ENCODE data around the gene TCEANC. TPM values are rescaled to one million over a fixed set of nuclear protein-coding genes. Genes with fewer than 3 reads are reported as not detected.
"Not testable (repeated sequence)": the region's sequence is repeated elsewhere in the genome, so short reads cannot be mapped to it uniquely, and the experiment has no call there.

TCEANC gene
- polyA plus RNA-seq, 3 donors: 0.97 to 3.1 (median 1.2) TPM

GRCh38 chrX:13651150-13651549, 1.8 kb upstream of the TCEANC start:
- no peak overlapping the region for H3K27ac ChIP-seq (ENCODE audit: low read depth, low read length)
- 58 to 94% (median 79%) methylated on average over 3 of the region's 3 CpGs for WGBS, 3 donors

- whole genome bisulfite sequencing, 3 donors: 26 to 32% (median 29%) methylated on average over 7 of the region's 7 CpGs
- no peak overlapping the region for H3K27ac ChIP-seq (ENCODE audit: low read depth, low read length)
Measured at GRCh38 chrX:13652287-13652793, 601 bp upstream of the TCEANC start.

- no peak overlapping the region for H3K27ac ChIP-seq (ENCODE audit: low read depth, low read length)
Measured at GRCh38 chrX:13654116-13654515, 1.2 kb downstream of the TCEANC start.

GRCh38 chrX:13655674-13656073, 2.7 kb downstream of the TCEANC start:
- H3K27ac ChIP-seq (ENCODE audit: low read depth, low read length): no peak overlapping the region
- 79 to 91% (median 80%) methylated on average over 3 of the region's 3 CpGs for WGBS, 3 donors

- H3K27ac ChIP-seq (ENCODE audit: low read depth, low read length): no peak overlapping the region
- WGBS, 3 donors: 4 to 23% (median 7%) methylated on average over 2 of the region's 2 CpGs
Measured at GRCh38 chrX:13658602-13659001, 5.7 kb downstream of the TCEANC start.

GRCh38 chrX:13659063-13659462, 6.1 kb downstream of the TCEANC start:
- 26 to 42% (median 40%) methylated on average over 6 of the region's 6 CpGs for WGBS, 3 donors
- H3K27ac ChIP-seq (ENCODE audit: low read depth, low read length): no peak overlapping the region

GRCh38 chrX:13661735-13662288, 8.9 kb downstream of the TCEANC start:
- no peak overlapping the region for H3K27ac ChIP-seq (ENCODE audit: low read depth, low read length)
- 64 to 76% (median 71%) methylated on average over 6 of the region's 6 CpGs for WGBS, 3 donors

GRCh38 chrX:13662355-13662791, 9.4 kb downstream of the TCEANC start:
- 50 to 72% (median 61%) methylated on average over 6 of the region's 6 CpGs for WGBS, 3 donors
- H3K27ac ChIP-seq (ENCODE audit: low read depth, low read length): no peak overlapping the region

GRCh38 chrX:13664020-13664419, 11.1 kb downstream of the TCEANC start:
- WGBS, 3 donors: 58 to 90% (median 88%) methylated on average over 3 of the region's 3 CpGs
- H3K27ac ChIP-seq (ENCODE audit: low read depth, low read length): no peak overlapping the region

GRCh38 chrX:13666836-13667235, 13.9 kb downstream of the TCEANC start:
- H3K27ac ChIP-seq (ENCODE audit: low read depth, low read length): no peak overlapping the region
- WGBS, 3 donors: 53 to 77% (median 74%) methylated on average over 3 of the region's 3 CpGs

- H3K27ac ChIP-seq (ENCODE audit: low read depth, low read length): no peak overlapping the region
Measured at GRCh38 chrX:13667919-13668318, 15.0 kb downstream of the TCEANC start.

GRCh38 chrX:13669246-13669737, 16.4 kb downstream of the TCEANC start:
- WGBS, 3 donors: 13 to 42% (median 17%) methylated on average over 9 of the region's 9 CpGs
- H3K27ac ChIP-seq (ENCODE audit: low read depth, low read length): no peak overlapping the region

GRCh38 chrX:13669755-13670154, 16.8 kb downstream of the TCEANC start:
- H3K27ac ChIP-seq (ENCODE audit: low read depth, low read length): not testable (repeated sequence)
- 88 to 94% (median 94%) methylated on average over 8 of the region's 8 CpGs for WGBS, 3 donors

- H3K27ac ChIP-seq (ENCODE audit: low read depth, low read length): no peak overlapping the region
- 82 to 97% (median 89%) methylated on average over 5 of the region's 5 CpGs for WGBS, 3 donors
Measured at GRCh38 chrX:13670197-13670596, 17.3 kb downstream of the TCEANC start.

GRCh38 chrX:13673016-13673415, 20.1 kb downstream of the TCEANC start:
- H3K27ac ChIP-seq (ENCODE audit: low read depth, low read length): no peak overlapping the region

- H3K27ac ChIP-seq (ENCODE audit: low read depth, low read length): no peak overlapping the region
Measured at GRCh38 chrX:13676885-13677284, 23.9 kb downstream of the TCEANC start.

GRCh38 chrX:13679700-13680099, 26.8 kb downstream of the TCEANC start:
- not testable (repeated sequence) for H3K27ac ChIP-seq (ENCODE audit: low read depth, low read length)
- 92 to 100% (median 97%) methylated on average over 3 to 4 of the region's 4 CpGs for WGBS, 3 donors

GRCh38 chrX:13681595-13681994, 28.7 kb downstream of the TCEANC start:
- WGBS, 3 donors: 75 to 90% (median 87%) methylated on average over 7 of the region's 7 CpGs

GRCh38 chrX:13684361-13684760, 31.4 kb downstream of the TCEANC start:
- 76 to 91% (median 90%) methylated on average over 4 of the region's 4 CpGs for WGBS, 3 donors

More at GRCh38 chrX:13681595-13681994, 28.7 kb downstream of the TCEANC start:
- H3K27ac ChIP-seq (ENCODE audit: low read depth, low read length): no peak overlapping the region

GRCh38 chrX:13685126-13685763, 32.3 kb downstream of the TCEANC start:
- H3K27ac ChIP-seq (ENCODE audit: low read depth, low read length): no peak overlapping the region
- 42 to 79% (median 49%) methylated on average over 3 of the region's 3 CpGs for WGBS, 3 donors

More at GRCh38 chrX:13684361-13684760, 31.4 kb downstream of the TCEANC start:
- no peak overlapping the region for H3K27ac ChIP-seq (ENCODE audit: low read depth, low read length)
